ENCODE data around the gene CELA2A. TPM values are rescaled to one million over a fixed set of nuclear protein-coding genes. Genes with fewer than 3 reads are reported as not detected.

Gene CELA2A
- total and polyA plus RNA-seq, 10 of the 15 experiments (the other 5 are each of a cell fraction or from before 2014, with no cell fraction given), result 0.90 TPM; not detected in 9

DNA sequence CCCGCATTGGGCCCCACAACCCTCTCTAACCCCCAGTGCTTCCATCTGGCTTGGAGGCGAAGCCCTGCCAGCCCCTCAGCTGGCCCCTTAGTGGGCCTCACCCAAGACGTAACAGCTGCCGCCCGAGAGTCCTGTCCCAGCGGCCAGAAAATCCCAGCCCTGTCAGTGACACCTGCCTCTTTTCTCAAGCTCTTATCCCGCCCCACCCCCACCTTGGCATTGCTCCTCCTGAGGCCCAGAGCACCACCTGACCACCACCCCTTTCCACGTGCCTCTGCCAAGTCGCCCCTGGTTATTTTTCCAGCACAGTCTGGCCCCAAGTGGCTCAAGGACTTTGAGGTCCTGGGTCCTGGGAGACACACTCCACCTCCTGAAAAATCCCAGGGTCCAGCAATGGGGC lies 24.2 kb upstream of the CELA2A start:
- H3K4me3 ChIP-seq, result no peak overlapping the region
- POLR2A ChIA-PET, result interaction anchor here (0.6 to 1.3 kb wide), 2 partner anchors 108 to 343 kb away, joined by 3 to 4 read pairs; no protein-coding TSS in a partner anchor
- H3K79me2 ChIP-seq (ENCODE audit: control insufficient read depth, insufficient read depth, low read length), result no peaks in the 10 kb centered on the region
- no peaks in the 10 kb centered on the region for H3K4me1 ChIP-seq (ENCODE audit: control insufficient read depth, insufficient read depth, low read length)
- DNase-seq (ENCODE audit: low read depth, low spot score), result no peak
- BruUV-seq (replicated peaks), result no TSS peak
- CTCF ChIA-PET, result interaction anchor here (0.6 to 10.2 kb wide), 19 partner anchors 9 to 371 kb away, joined by 3 to 178 read pairs (median 4); no protein-coding TSS in a partner anchor
- no peak for ATAC-seq
- no peak overlapping the region for H2AFZ ChIP-seq (ENCODE audit: control insufficient read depth, low read depth, low read length)
- no peaks in the 10 kb centered on the region for H4K20me1 ChIP-seq (ENCODE audit: control insufficient read depth, insufficient read depth)
- TF ChIP-seq, protein P1, sequence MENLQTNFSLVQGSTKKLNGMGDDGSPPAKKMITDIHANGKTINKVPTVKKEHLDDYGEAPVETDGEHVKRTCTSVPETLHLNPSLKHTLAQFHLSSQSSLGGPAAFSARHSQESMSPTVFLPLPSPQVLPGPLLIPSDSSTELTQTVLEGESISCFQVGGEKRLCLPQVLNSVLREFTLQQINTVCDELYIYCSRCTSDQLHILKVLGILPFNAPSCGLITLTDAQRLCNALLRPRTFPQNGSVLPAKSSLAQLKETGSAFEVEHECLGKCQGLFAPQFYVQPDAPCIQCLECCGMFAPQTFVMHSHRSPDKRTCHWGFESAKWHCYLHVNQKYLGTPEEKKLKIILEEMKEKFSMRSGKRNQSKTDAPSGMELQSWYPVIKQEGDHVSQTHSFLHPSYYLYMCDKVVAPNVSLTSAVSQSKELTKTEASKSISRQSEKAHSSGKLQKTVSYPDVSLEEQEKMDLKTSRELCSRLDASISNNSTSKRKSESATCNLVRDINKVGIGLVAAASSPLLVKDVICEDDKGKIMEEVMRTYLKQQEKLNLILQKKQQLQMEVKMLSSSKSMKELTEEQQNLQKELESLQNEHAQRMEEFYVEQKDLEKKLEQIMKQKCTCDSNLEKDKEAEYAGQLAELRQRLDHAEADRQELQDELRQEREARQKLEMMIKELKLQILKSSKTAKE (IDR thresholded peaks at IDR 0.05; ENCODE audit: low read depth, poor library complexity, severe bottlenecking), result no peak
- TF ChIP-seq SIN3A (IDR thresholded peaks at IDR 0.05; ENCODE audit: low read depth, low read length) (no peak), SREBF2 (IDR thresholded peaks at IDR 0.05; ENCODE audit: low read length) (no peak), WRNIP1 (IDR thresholded peaks at IDR 0.05; ENCODE audit: borderline replicate concordance, low read depth, low read length) (no peak), SMAD5 (IDR thresholded peaks at IDR 0.05; ENCODE audit: low read depth) (no peak), SUZ12 (IDR thresholded peaks at IDR 0.05; ENCODE audit: unreplicated experiment) (no peak), CHD2 (IDR thresholded peaks at IDR 0.05; ENCODE audit: borderline replicate concordance, low read depth, low read length) (no peak), FOXM1 (IDR thresholded peaks at IDR 0.05; ENCODE audit: low read depth, low read length) (no peak), POLR2A (IDR thresholded peaks at IDR 0.05; ENCODE audit: low read depth, low read length) (0 out of 2 replicates have a peak, but pooled peaks have one; percentile 34), TARDBP (IDR thresholded peaks at IDR 0.05; ENCODE audit: borderline replicate concordance) (no peak), PAX5 (IDR thresholded peaks at IDR 0.05; ENCODE audit: borderline replicate concordance, low read depth, low read length) (no peak)
- TF ChIP-seq, protein P2, sequence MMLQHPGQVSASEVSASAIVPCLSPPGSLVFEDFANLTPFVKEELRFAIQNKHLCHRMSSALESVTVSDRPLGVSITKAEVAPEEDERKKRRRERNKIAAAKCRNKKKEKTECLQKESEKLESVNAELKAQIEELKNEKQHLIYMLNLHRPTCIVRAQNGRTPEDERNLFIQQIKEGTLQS (IDR thresholded peaks at IDR 0.05; ENCODE audit: borderline replicate concordance, extremely low read depth, low read depth, low read length), result no peak
- TF ChIP-seq, protein P3, sequence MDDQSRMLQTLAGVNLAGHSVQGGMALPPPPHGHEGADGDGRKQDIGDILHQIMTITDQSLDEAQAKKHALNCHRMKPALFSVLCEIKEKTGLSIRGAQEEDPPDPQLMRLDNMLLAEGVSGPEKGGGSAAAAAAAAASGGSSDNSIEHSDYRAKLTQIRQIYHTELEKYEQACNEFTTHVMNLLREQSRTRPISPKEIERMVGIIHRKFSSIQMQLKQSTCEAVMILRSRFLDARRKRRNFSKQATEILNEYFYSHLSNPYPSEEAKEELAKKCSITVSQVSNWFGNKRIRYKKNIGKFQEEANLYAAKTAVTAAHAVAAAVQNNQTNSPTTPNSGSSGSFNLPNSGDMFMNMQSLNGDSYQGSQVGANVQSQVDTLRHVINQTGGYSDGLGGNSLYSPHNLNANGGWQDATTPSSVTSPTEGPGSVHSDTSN (IDR thresholded peaks at IDR 0.05; ENCODE audit: insufficient replicate concordance, low read depth, low read length), result no peak
- TF ChIP-seq, protein P4, sequence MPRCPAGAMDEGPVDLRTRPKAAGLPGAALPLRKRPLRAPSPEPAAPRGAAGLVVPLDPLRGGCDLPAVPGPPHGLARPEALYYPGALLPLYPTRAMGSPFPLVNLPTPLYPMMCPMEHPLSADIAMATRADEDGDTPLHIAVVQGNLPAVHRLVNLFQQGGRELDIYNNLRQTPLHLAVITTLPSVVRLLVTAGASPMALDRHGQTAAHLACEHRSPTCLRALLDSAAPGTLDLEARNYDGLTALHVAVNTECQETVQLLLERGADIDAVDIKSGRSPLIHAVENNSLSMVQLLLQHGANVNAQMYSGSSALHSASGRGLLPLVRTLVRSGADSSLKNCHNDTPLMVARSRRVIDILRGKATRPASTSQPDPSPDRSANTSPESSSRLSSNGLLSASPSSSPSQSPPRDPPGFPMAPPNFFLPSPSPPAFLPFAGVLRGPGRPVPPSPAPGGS (IDR thresholded peaks at IDR 0.05; ENCODE audit: borderline replicate concordance, insufficient read depth, low read depth, low read length, poor library complexity, severe bottlenecking), result peak; percentile 10
- TF ChIP-seq, protein P5, sequence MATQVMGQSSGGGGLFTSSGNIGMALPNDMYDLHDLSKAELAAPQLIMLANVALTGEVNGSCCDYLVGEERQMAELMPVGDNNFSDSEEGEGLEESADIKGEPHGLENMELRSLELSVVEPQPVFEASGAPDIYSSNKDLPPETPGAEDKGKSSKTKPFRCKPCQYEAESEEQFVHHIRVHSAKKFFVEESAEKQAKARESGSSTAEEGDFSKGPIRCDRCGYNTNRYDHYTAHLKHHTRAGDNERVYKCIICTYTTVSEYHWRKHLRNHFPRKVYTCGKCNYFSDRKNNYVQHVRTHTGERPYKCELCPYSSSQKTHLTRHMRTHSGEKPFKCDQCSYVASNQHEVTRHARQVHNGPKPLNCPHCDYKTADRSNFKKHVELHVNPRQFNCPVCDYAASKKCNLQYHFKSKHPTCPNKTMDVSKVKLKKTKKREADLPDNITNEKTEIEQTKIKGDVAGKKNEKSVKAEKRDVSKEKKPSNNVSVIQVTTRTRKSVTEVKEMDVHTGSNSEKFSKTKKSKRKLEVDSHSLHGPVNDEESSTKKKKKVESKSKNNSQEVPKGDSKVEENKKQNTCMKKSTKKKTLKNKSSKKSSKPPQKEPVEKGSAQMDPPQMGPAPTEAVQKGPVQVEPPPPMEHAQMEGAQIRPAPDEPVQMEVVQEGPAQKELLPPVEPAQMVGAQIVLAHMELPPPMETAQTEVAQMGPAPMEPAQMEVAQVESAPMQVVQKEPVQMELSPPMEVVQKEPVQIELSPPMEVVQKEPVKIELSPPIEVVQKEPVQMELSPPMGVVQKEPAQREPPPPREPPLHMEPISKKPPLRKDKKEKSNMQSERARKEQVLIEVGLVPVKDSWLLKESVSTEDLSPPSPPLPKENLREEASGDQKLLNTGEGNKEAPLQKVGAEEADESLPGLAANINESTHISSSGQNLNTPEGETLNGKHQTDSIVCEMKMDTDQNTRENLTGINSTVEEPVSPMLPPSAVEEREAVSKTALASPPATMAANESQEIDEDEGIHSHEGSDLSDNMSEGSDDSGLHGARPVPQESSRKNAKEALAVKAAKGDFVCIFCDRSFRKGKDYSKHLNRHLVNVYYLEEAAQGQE (IDR thresholded peaks at IDR 0.05; ENCODE audit: low read depth, low read length), result no peak
- no peaks in the 10 kb centered on the region for H3K9me3 ChIP-seq (replicated peaks; ENCODE audit: control insufficient read depth, insufficient read depth, low read length)
- intact Hi-C loops (cut with micrococcal nuclease; ENCODE audit: unreplicated experiment) (loop anchor here (5.0 kb wide), 1 partner anchor 300 kb away; no protein-coding TSS in a partner anchor), in situ Hi-C loops (cut with MboI) (no loop called here)
- SMC1A ChIA-PET (ENCODE audit: uncharacterized antibody, unreplicated experiment), result interaction anchor here (0.7 to 6.2 kb wide), 8 partner anchors 9 to 171 kb away, joined by 3 to 64 read pairs (median 4); no protein-coding TSS in a partner anchor
- no peak overlapping the region for H3K27ac ChIP-seq (ENCODE audit: control insufficient read depth, insufficient read depth)
- no peak overlapping the region for H3K9ac ChIP-seq (ENCODE audit: control insufficient read depth, insufficient read depth, low read length)
- H3K27me3 ChIP-seq (replicated peaks in 1 of 2; ENCODE audit: control insufficient read depth in 2 of 2, insufficient read depth in 2 of 2, low read length in 1 of 2), result no peaks in the 10 kb centered on the region
- peaks cover 4 to 7% of the 10 kb centered on the region in 2 experiments; a peak in 3 of 4 replicates for H3K36me3 ChIP-seq (ENCODE audit: control insufficient read depth in 2 of 2, insufficient read depth in 2 of 2, low read length in 1 of 2)
- 80% methylated on average over 9 of the region's 9 CpGs for WGBS (ENCODE audit: insufficient coverage, insufficient replicate concordance, low lambda C conversion rate, missing lambda C conversion rate)
- FAIRE-seq, result no peak
- H3K4me2 ChIP-seq (ENCODE audit: control insufficient read depth, insufficient read depth), result no peak overlapping the region
- RAD21 ChIA-PET (ENCODE audit: unreplicated experiment), result interaction anchor here (1.0 to 3.5 kb wide), 4 partner anchors 15 to 109 kb away, joined by 3 to 22 read pairs (median 10); no protein-coding TSS in a partner anchor
